NCI-H1092 treated with DMSO at 0.1 percent for 48 hours (cell line): Measurements from ENCODE around the gene BANP.

ENCODE experiments used
- DNase-seq: peaks from one replicate; lab custom pipeline; 2025; lab: John Stamatoyannopoulos, UW

Gene BANP

GRCh38 chr16:87949071-87949744 lies 2.0 kb upstream of the BANP start:
- DNase-seq, result no peak

GRCh38 chr16:87951552-87952538 lies 611 bp downstream of the BANP start:
- DNase-seq, result peak; percentile 40

- DNase-seq, result no peak
Measured at GRCh38 chr16:87952751-87953150, 1.5 kb downstream of the BANP start.

GRCh38 chr16:87953308-87954215 lies 2.3 kb downstream of the BANP start:
- no peak for DNase-seq

- DNase-seq, result no peak
Measured at GRCh38 chr16:87954361-87954760, 3.1 kb downstream of the BANP start.

GRCh38 chr16:87954826-87955225 lies 3.6 kb downstream of the BANP start:
- DNase-seq, result no peak

GRCh38 chr16:87955302-87956097 lies 4.3 kb downstream of the BANP start:
- no peak for DNase-seq

- DNase-seq, result no peak
Measured at GRCh38 chr16:87956098-87956364, 4.8 kb downstream of the BANP start.

GRCh38 chr16:87956365-87957231 lies 5.4 kb downstream of the BANP start:
- DNase-seq, result no peak

- DNase-seq, result no peak
Measured at GRCh38 chr16:87957296-87958094, 6.3 kb downstream of the BANP start.

- no peak for DNase-seq
Measured at GRCh38 chr16:87958632-87959031, 7.4 kb downstream of the BANP start.

- DNase-seq, result no peak
Measured at GRCh38 chr16:87959391-87959990, 8.3 kb downstream of the BANP start.

GRCh38 chr16:87960296-87960695 lies 9.1 kb downstream of the BANP start:
- DNase-seq, result no peak

- DNase-seq, result no peak
Measured at GRCh38 chr16:87960852-87961251, 9.6 kb downstream of the BANP start.

- no peak for DNase-seq
Measured at GRCh38 chr16:87961623-87962022, 10.4 kb downstream of the BANP start.

- DNase-seq, result no peak
Measured at GRCh38 chr16:87963400-87963799, 12.2 kb downstream of the BANP start.

GRCh38 chr16:87964049-87964659 lies 12.9 kb downstream of the BANP start:
- DNase-seq, result no peak

- DNase-seq, result no peak
Measured at GRCh38 chr16:87965417-87965816, 14.2 kb downstream of the BANP start.
